Kidney tubule cell (primary cell): ENCODE measurements around the gene GNAQ.

Source experiments
- DNase-seq: peaks from one replicate; pipeline ENCODE4 v3.0.0-alpha.2; 2018; ENCODE audit warnings: low spot score

Gene GNAQ

DNA sequence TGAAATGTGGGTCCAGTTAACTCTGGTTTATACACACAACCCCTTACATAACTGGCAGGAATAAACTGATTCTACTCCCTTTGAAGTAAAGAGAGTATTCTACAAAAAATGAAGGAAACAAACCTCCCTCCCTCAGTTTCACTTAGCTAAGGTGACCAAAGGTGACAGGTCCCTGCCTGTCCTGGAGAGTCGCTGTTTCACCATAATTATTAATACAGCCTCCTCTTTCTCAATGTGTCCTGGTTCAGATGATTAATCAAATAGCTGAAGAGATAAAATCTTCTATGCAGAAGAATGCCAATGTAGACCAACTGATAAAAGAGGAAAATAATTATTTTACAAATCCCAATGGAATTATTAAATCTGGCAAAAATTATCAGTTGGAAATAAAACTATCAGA is 219.8 kb downstream of the GNAQ start:
- no peak for DNase-seq

DNA sequence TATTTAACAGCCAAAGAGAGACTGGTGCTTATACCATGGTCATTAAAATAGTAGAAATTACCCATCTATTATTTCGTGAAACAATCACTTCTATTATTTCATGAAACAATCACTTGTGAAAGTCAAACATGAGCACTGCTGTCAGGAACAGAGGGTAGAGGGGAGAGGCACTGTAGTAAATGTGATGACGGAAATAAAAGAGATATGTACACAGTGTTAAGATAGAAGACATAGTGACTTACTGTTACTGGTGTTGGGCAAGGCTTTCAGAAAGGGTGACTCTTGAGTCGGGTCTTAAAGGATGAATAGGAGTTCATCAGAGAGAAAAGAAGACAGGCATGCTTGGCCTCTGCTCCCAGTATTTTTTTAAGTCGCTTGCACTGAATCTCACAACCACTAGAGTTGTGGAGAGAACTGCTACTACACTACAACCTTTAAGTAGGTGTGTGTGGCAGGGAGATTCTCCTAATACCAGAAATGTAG is 220.9 kb downstream of the GNAQ start:
- DNase-seq = no peak

- no peak for DNase-seq
Measured at GRCh38 chr9:77810047-77810446, 221.6 kb downstream of the GNAQ start.

GRCh38 chr9:77809552-77809951 is 222.1 kb downstream of the GNAQ start:
- no peak for DNase-seq

GRCh38 chr9:77808751-77809081 is 222.9 kb downstream of the GNAQ start:
- DNase-seq = peak; percentile 49

- no peak for DNase-seq
Measured at GRCh38 chr9:77807846-77808750, 223.5 kb downstream of the GNAQ start.

GRCh38 chr9:77807281-77807683 is 224.3 kb downstream of the GNAQ start:
- DNase-seq = peak; percentile 83

DNA sequence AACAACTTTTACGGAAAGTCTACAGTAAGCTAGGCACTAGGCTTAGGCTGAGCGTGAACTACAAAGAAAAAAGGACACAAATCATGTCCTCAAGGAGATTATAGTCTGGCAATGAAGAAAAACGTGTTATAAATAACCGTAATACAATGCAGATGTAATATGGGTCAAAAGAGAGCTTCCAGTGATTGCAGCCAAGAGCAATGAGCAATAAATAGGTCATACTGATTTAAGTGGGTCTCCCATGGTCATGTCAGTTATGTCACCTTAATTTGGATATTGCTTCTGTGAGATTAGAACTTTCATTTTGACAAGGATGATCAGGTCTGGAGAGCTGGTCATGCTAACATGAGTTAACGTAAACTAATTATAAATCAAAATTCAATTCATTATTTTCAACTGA is 224.9 kb downstream of the GNAQ start:
- no peak for DNase-seq

DNA sequence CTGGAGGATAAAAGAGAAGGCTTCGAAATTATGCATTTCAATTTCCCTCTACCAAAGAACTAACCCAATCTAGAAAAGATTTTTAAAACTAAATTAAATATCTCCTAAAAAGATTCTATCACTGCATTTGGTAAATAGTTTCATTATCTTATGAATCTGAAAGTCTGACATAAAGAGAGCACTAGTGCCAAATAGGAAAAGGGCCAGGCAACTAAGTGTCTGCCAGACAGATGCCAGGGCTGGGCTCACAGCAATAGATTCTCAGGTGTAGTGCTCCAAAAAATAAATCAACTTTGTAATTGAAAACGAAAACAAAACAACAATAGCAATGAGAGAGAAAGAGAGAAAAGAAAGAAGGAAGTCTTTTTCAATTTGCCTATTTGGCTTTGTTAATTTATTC is 225.8 kb downstream of the GNAQ start:
- no peak for DNase-seq

- DNase-seq = no peak
Measured at GRCh38 chr9:77803423-77803822, 228.2 kb downstream of the GNAQ start.

GRCh38 chr9:77802515-77803293 is 228.9 kb downstream of the GNAQ start:
- DNase-seq = no peak

DNA sequence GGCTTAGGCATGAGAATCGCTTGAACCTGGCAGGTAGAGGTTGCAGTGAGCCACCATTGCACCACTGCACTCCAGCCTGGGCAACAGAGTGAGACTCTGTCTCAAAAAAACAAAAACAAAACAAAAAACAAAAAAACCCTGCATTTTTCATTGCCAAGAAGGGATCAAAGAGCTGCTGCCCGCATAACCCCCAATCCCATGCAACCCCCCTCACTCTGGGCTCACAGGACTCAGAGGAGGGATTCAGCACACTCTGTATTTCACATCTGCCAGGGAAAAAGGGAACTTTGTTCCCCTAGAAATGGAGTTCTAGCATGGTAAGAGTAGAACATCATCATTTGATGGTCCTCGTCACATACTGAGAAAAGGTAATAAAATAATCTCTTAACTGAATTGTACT is 229.5 kb downstream of the GNAQ start:
- no peak for DNase-seq

DNA sequence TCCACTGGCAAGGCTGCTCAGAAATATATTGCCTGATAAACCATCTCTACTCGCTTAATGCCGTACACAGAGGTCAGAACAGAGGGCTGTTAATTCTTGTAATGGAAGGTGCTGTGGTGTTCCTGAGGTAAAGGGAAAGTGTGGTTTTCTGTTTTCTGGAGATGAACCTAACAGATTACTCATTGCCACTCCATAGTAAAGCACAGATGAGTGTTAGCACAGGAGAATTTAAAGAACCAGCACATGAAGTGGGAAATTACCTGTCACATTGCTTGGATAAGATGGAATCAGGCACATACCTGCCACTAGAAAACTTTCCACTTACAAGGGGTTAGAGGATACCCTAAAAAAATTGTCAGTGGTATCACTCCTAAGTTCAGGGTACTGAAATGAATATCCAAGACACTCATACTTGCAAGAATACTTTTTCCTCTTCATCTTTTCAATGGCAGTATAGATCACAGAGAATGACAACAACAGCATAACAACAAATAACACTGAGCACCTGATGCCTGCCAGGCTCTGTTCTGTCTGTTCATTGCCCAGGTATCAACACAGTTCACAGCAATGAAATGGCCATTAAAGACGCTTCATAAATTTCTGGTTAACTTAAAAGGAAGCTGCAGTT is 230.6 kb downstream of the GNAQ start:
- DNase-seq = peak; percentile 27

GRCh38 chr9:77798140-77798539 is 233.5 kb downstream of the GNAQ start:
- no peak for DNase-seq

DNA sequence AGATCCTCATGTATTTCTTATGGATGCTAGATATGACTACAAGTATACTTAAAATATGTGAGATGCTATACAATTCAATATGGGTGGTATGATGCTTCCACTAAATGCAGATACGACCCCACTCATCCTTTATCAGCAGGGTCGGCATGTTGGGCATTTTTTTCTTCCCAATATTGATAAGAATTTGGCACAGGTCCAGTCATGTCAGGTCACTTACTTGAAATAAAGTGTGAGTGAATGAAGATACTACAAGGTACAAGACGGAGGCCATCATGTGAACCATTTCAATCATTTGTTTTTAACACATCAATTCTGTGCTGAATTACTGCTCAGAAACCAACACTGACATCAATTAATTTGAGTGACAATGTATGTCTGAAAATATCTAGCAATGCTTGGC is 236.6 kb downstream of the GNAQ start:
- no peak for DNase-seq

DNA sequence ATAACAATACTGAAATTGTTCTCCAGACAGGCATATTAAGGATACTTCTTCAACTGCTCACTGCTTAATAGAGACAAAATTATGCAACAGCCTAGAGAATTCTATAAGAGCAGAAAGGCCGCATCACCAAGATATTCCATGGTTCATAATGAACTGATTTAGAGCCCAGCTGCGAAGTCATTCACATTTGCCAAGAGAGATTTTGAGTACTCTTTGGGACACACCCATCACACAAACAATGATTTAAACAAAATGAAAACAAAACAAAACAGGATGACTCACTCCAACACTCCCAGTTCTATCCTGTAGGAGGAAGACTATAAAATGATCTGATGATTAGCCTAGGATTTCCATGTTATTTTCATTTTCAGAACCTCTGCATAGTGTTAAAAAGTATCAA is 237.8 kb downstream of the GNAQ start:
- DNase-seq = no peak

DNA sequence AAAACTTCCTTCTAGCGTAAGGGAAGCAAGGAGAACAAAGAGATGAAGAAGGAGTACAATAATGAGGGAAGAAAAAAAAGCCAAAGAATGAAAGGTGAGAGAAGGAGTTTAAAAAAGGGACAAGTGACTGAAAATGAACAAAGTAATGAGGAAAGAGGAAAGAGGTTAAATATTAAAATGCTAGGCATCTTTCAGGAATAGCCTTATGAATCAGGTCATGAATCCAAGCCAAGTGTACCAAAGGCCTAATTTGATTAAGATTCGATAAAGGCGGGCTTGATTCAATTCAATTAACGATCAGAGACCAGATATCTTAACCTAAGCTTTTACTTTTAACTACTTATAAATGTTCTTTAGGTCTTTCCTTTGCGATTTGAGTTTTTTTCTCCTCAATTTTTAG is 241.7 kb downstream of the GNAQ start:
- no peak for DNase-seq

GRCh38 chr9:77785341-77785740 is 246.3 kb downstream of the GNAQ start:
- DNase-seq = no peak

DNA sequence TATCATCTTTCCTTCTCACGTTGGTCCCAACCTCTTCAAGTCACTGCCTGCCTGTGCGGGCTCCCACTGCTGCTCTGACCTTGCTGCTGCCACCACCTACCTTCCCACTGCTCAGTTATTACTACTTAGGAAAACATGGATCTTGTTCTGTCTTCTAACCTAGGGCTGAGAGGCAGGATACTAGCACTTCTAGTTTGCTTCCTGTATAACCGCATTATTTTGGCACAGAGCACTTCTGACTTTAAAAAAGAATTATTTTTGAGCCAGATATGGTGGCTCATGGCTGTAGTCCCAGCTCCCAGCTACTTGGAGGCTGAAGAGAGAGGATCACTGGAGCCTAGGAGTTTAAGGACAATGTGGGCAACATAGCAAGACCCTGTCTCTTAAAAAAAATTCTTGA is 248.1 kb downstream of the GNAQ start:
- no peak for DNase-seq

- no peak for DNase-seq
Measured at GRCh38 chr9:77779010-77779409, 252.6 kb downstream of the GNAQ start.

DNA sequence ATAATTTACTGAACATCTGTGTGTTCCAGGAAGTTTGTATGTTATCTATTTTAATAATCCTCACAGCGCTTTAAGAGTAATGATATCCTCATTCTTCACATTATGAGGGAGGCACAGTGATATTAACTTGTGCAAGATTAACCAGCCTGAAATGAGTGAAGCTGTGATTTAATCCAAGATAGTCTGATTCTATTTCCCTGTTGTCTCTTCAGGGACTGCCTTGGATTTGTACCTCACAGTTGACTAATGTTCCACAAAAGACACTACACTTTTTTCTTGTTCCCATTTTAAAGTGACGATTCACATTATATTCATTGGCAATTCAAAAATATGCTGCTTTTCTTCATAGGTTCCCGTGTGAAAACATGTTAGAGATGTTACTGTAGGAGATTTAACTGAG is 258.2 kb downstream of the GNAQ start:
- no peak for DNase-seq

DNA sequence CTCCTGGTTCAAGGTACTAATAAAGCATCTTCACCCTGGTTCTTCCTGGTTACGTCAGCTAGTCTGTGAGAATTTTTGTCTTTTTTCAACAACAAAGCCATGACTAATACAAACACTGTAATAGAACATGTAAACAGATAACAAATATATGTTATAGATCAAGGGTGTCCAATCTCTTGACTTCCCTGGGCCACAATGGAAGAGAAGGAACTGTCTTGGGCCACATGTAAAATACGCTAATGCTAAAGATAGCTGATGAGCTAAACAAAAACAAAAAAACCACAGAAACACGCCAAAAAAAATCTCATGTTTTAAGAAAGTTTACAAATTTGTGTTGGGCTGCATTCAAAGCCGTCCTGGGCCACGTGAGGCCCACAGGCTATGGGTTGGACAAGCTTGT is 259.0 kb downstream of the GNAQ start:
- DNase-seq = no peak

GRCh38 chr9:77771171-77771570 is 260.4 kb downstream of the GNAQ start:
- no peak for DNase-seq
